BLaER1 (cell line): ENCODE measurements around the gene HDAC4.

Experiments
- H3K27ac ChIP-seq: shearing (Covaris generic); formaldehyde crosslinking; 2 replicates; pipeline ENCODE4 v1.8.1; 2022
- H3K27me3 ChIP-seq: shearing (Covaris generic); formaldehyde crosslinking; 2 replicates; pipeline ENCODE4 v1.8.1; 2022
- H3K36me3 ChIP-seq: shearing (Covaris generic); formaldehyde crosslinking; 2 replicates; pipeline ENCODE4 v1.8.1; 2022
- H3K4me1 ChIP-seq: shearing (Covaris generic); formaldehyde crosslinking; 2 replicates; pipeline ENCODE4 v1.8.1; 2022
- H3K4me2 ChIP-seq: shearing (Covaris generic); formaldehyde crosslinking; 2 replicates; pipeline ENCODE4 v1.8.1; 2022
- H3K4me3 ChIP-seq: shearing (Covaris generic); formaldehyde crosslinking; 2 replicates; pipeline ENCODE4 v1.8.1; 2022
- H3K9ac ChIP-seq: shearing (Covaris generic); formaldehyde crosslinking; 2 replicates; pipeline ENCODE4 v1.8.1; 2022
- H3K9me3 ChIP-seq: shearing (Covaris generic); formaldehyde crosslinking; 2 replicates; pipeline ENCODE4 v1.8.1; 2022
- H4K20me1 ChIP-seq: shearing (Covaris generic); formaldehyde crosslinking; 2 replicates; pipeline ENCODE4 v1.8.1; 2022
- Cebpa-rat ChIP-seq: shearing (Covaris generic); IDR thresholded peaks from 2 replicates; pipeline ENCODE4 v1.8.1; 2022

HDAC4 gene

GRCh38 chr2:239378918-239379640, 21.7 kb downstream of the HDAC4 start:
- Histone ChIP-seq H3K9me3 (no peaks in the 10 kb centered on the region), H4K20me1 (peaks cover 83% of the 10 kb centered on the region), H3K27ac (peak overlapping the region; percentile 62), H3K36me3 (peaks cover 31% of the 10 kb centered on the region), H3K27me3 (no peaks in the 10 kb centered on the region), H3K4me2 (peak overlapping the region; percentile 53), H3K4me3 (no peak overlapping the region), H3K9ac (0 out of 2 replicates have a peak overlapping the region, but pooled peaks have one; percentile 6), H3K4me1 (peaks cover 94% of the 10 kb centered on the region)
- TF ChIP-seq Cebpa-rat = no peak

- Histone ChIP-seq H3K27ac (peak overlapping the region; percentile 62; the same call in 1 of the 2 replicates), H3K27me3 (no peaks in the 10 kb centered on the region), H3K4me2 (peak overlapping the region; percentile 53), H3K4me1 (peaks cover 94% of the 10 kb centered on the region), H4K20me1 (peaks cover 77% of the 10 kb centered on the region), H3K4me3 (no peak overlapping the region), H3K9me3 (no peaks in the 10 kb centered on the region), H3K9ac (0 out of 2 replicates have a peak overlapping the region, but pooled peaks have one; percentile 6), H3K36me3 (peaks cover 31% of the 10 kb centered on the region)
- TF ChIP-seq Cebpa-rat = no peak
These were observed 22.6 kb downstream of the HDAC4 start for GRCh38 chr2:239378021-239378917.

- Histone ChIP-seq H3K4me3 (no peak overlapping the region), H3K36me3 (peaks cover 31% of the 10 kb centered on the region), H3K9ac (no peak overlapping the region), H3K4me1 (peaks cover 94% of the 10 kb centered on the region), H3K27ac (no peak overlapping the region), H3K9me3 (no peaks in the 10 kb centered on the region), H3K27me3 (no peaks in the 10 kb centered on the region), H3K4me2 (peak overlapping the region; percentile 3; the same call in 1 of the 2 replicates), H4K20me1 (peaks cover 77% of the 10 kb centered on the region)
- no peak for TF ChIP-seq Cebpa-rat
These were observed 23.2 kb downstream of the HDAC4 start for GRCh38 chr2:239377591-239377990.

- Histone ChIP-seq H3K9ac (no peak overlapping the region), H3K4me3 (no peak overlapping the region), H3K4me1 (peaks cover 94% of the 10 kb centered on the region), H3K27ac (no peak overlapping the region), H3K27me3 (no peaks in the 10 kb centered on the region), H3K4me2 (peak overlapping the region; percentile 3; the same call in 1 of the 2 replicates), H3K36me3 (peaks cover 31% of the 10 kb centered on the region), H4K20me1 (peaks cover 77% of the 10 kb centered on the region), H3K9me3 (no peaks in the 10 kb centered on the region)
- TF ChIP-seq Cebpa-rat = no peak
These were observed 23.8 kb downstream of the HDAC4 start for GRCh38 chr2:239376942-239377531.

- Histone ChIP-seq H3K9ac (no peak overlapping the region), H3K27ac (no peak overlapping the region), H4K20me1 (peaks cover 77% of the 10 kb centered on the region), H3K4me2 (no peak overlapping the region), H3K4me3 (no peak overlapping the region), H3K9me3 (no peaks in the 10 kb centered on the region), H3K27me3 (no peaks in the 10 kb centered on the region), H3K4me1 (peaks cover 94% of the 10 kb centered on the region), H3K36me3 (peaks cover 31% of the 10 kb centered on the region)
- no peak for TF ChIP-seq Cebpa-rat
These were observed 24.5 kb downstream of the HDAC4 start for GRCh38 chr2:239376351-239376750.

- peaks cover 94% of the 10 kb centered on the region for H3K4me1 ChIP-seq
- H4K20me1 ChIP-seq = peaks cover 77% of the 10 kb centered on the region
- no peaks in the 10 kb centered on the region for H3K27me3 ChIP-seq
- H3K9me3 ChIP-seq = no peaks in the 10 kb centered on the region
- H3K27ac ChIP-seq = peak overlapping the region; percentile 30; the same call in 1 of the 2 replicates
- TF ChIP-seq Cebpa-rat = no peak
- peaks cover 31% of the 10 kb centered on the region for H3K36me3 ChIP-seq
- H3K9ac ChIP-seq = no peak overlapping the region
- no peak overlapping the region for H3K4me3 ChIP-seq
- H3K4me2 ChIP-seq = peak overlapping the region; percentile 32
These were observed 25.4 kb downstream of the HDAC4 start for GRCh38 chr2:239375278-239376061.

GRCh38 chr2:239374896-239375277, 25.9 kb downstream of the HDAC4 start:
- H3K4me1 ChIP-seq = peaks cover 94% of the 10 kb centered on the region
- no peak overlapping the region for H3K4me3 ChIP-seq
- no peaks in the 10 kb centered on the region for H3K9me3 ChIP-seq
- H3K27me3 ChIP-seq = no peaks in the 10 kb centered on the region
- peaks cover 77% of the 10 kb centered on the region for H4K20me1 ChIP-seq
- no peak overlapping the region for H3K9ac ChIP-seq
- peaks cover 31% of the 10 kb centered on the region for H3K36me3 ChIP-seq
- no peak overlapping the region for H3K27ac ChIP-seq
- no peak for TF ChIP-seq Cebpa-rat
- no peak overlapping the region for H3K4me2 ChIP-seq

- Histone ChIP-seq H3K9ac (peak overlapping the region; percentile 15; the same call in 1 of the 2 replicates), H3K4me2 (peak overlapping the region; percentile 97), H3K9me3 (no peaks in the 10 kb centered on the region), H3K4me3 (no peak overlapping the region), H4K20me1 (peaks cover 76% of the 10 kb centered on the region), H3K27me3 (no peaks in the 10 kb centered on the region), H3K27ac (no peak overlapping the region), H3K4me1 (peaks cover 94% of the 10 kb centered on the region), H3K36me3 (peaks cover 16% of the 10 kb centered on the region)
- no peak for TF ChIP-seq Cebpa-rat
These were observed 28.0 kb downstream of the HDAC4 start for GRCh38 chr2:239372835-239373234.
